Neural cell (in vitro differentiated cells): ENCODE results near the gene AP2A2.

Experiments
- CTCF ChIP-seq: fragments of 450-650 bp; IDR thresholded peaks from 2 replicates; pipeline ENCODE4 v1.5.1; 2014; ENCODE audit warnings: antibody characterized with exemption, mild to moderate bottlenecking, moderate library complexity; ENCODE audit not compliant: poor library complexity, severe bottlenecking
- EP300 ChIP-seq: fragments of 450-650 bp; conservative IDR thresholded peaks from 2 replicates; pipeline ENCODE4 v1.6.1; 2014; ENCODE audit warnings: antibody characterized with exemption, mild to moderate bottlenecking, moderate library complexity; ENCODE audit not compliant: poor library complexity, severe bottlenecking
- EZH2 ChIP-seq: fragments of 200-600, 300-800 bp; shearing (Covaris generic), sonication (generic); IDR thresholded peaks from 2 replicates; pipeline ENCODE4 v1.6.1; 2014; ENCODE audit warnings: antibody characterized with exemption, low read length, borderline replicate concordance, mild to moderate bottlenecking; ENCODE audit not compliant: insufficient read depth, poor library complexity, severe bottlenecking
- MXI1 ChIP-seq: fragments of 450-650 bp; conservative IDR thresholded peaks from 2 replicates; pipeline ENCODE4 v1.6.1; 2014; ENCODE audit warnings: antibody characterized with exemption, mild to moderate bottlenecking; ENCODE audit not compliant: poor library complexity, severe bottlenecking
- POLR2AphosphoS5 ChIP-seq: IDR thresholded peaks from 2 replicates; pipeline ENCODE4 v1.6.1; 2012
- REST ChIP-seq: IDR thresholded peaks from 2 replicates; pipeline ENCODE4 v1.6.1; 2012; ENCODE audit warnings: borderline replicate concordance
- SMC3 ChIP-seq: fragments of 450-650 bp; conservative IDR thresholded peaks from 2 replicates; pipeline ENCODE4 v1.6.1; 2014; ENCODE audit warnings: antibody characterized with exemption, mild to moderate bottlenecking, moderate library complexity; ENCODE audit not compliant: poor library complexity

- no peak for TF ChIP-seq EZH2
- no peak for TF ChIP-seq POLR2AphosphoS5
- no peak for TF ChIP-seq CTCF
- no peak for TF ChIP-seq SMC3
- no peak for TF ChIP-seq REST
- no peak for TF ChIP-seq EP300
- no peak for TF ChIP-seq MXI1
Observed at GRCh38 chr11:914204-914603, 11.5 kb upstream of the AP2A2 start.
